HCT116 (cell line): ENCODE data around the gene FUT6. TPM values are rescaled to one million over a fixed set of nuclear protein-coding genes. Genes with fewer than 3 reads are reported as not detected.

Experiments used
- ATAC-seq: fragments of 200-7000 bp; cut with Tn5 transposase; 2 replicates; pipeline ENCODE4 v1.9.1; 2020; ENCODE audit warnings: mild to moderate bottlenecking, moderate library complexity
- BruUV-seq: library from RNA; stranded (reverse); fragments of 400-500 nt; replicated peaks from 2 replicates; lab custom pipeline; 2021; lab: Mats Ljungman, UMichigan
- CTCF ChIA-PET: fragments of 300-600 bp; sonication (Branson Sonifier 250); formaldehyde crosslinking; loops from one replicate; lab custom pipeline; 2021; ENCODE audit warnings: antibody characterized with exemption; lab: Charles Lee
- POLR2A ChIA-PET: fragments of 300-600, 350-600 bp; sonication (Branson Sonifier 250); formaldehyde crosslinking; loops from one replicate; lab custom pipeline; 2021; ENCODE audit warnings: antibody characterized with exemption; lab: Charles Lee
- RAD21 ChIA-PET, 2 experiments: fragments of 300-600 bp; sonication (Branson Sonifier 250); formaldehyde crosslinking; loops; one replicate each; lab custom pipeline; 2023; ENCODE audit warnings: low total read pairs in 2 of 2; ENCODE audit not compliant: uncharacterized antibody in 2 of 2, unreplicated experiment in 2 of 2, low non-redundant PET in 1 of 2; lab: Charles Lee
- DNase-seq: peaks from one replicate; pipeline ENCODE4 v3.0.0-alpha.2; 2010; ENCODE audit warnings: low read depth, low spot score
- H2AFZ ChIP-seq: fragments of 200-600 bp; shearing (Covaris generic), sonication (generic); 2 replicates; pipeline ENCODE4 v1.6.1; 2017; ENCODE audit warnings: low read depth, mixed run types, mixed read lengths, antibody characterized with exemption, low read length; ENCODE audit not compliant: poor library complexity, severe bottlenecking
- H3K27ac ChIP-seq: 2 replicates; pipeline ENCODE4 v1.5.1; 2012; ENCODE audit warnings: low read depth, low read length
- H3K27me3 ChIP-seq: fragments of 200-600 bp; sonication (generic); 2 replicates; pipeline ENCODE4 v1.6.1; 2016; ENCODE audit warnings: mixed run types, low read length, mixed read lengths; ENCODE audit not compliant: insufficient read depth
- H3K36me3 ChIP-seq, 2 experiments: fragments of 200-500 bp in 1 of 2; fragments of 200-600 bp in 1 of 2; sonication (Bioruptor generic) in 1 of 2; sonication (generic) in 1 of 2; 2 replicates each; pipeline versions ENCODE4 v1.5.1 to v1.6.1; 2014 to 2016; ENCODE audit warnings: low read length in 2 of 2, inconsistent platforms in 1 of 2, mixed read lengths in 1 of 2, mixed run types in 1 of 2; ENCODE audit not compliant: insufficient read depth in 2 of 2, control insufficient read depth in 1 of 2
- H3K4me1 ChIP-seq, 2 experiments: fragments of 200-600 bp in 1 of 2; sonication (generic) in 1 of 2; 2 replicates each; pipeline versions ENCODE4 v1.5.1 to v1.6.1; 2012 to 2017; ENCODE audit warnings: low read length in 2 of 2, inconsistent platforms in 1 of 2, mild to moderate bottlenecking in 1 of 2, mixed read lengths in 1 of 2, mixed run types in 1 of 2, moderate library complexity in 1 of 2; ENCODE audit not compliant: insufficient read depth in 2 of 2, control insufficient read depth in 1 of 2
- H3K4me2 ChIP-seq: fragments of 200-600 bp; sonication (generic); 2 replicates; pipeline ENCODE4 v1.6.1; 2017; ENCODE audit warnings: mixed run types, low read length, mixed read lengths
- H3K4me3 ChIP-seq, 2 experiments: fragments of 200-600 bp in 1 of 2; sonication (generic) in 1 of 2; replicated peaks in 1 of 2; 2 replicates each; pipeline ENCODE4 v1.5.1; 2011 to 2016; ENCODE audit warnings: low read length in 2 of 2, control low read depth in 1 of 2, low read depth in 1 of 2, mild to moderate bottlenecking in 1 of 2, mixed read lengths in 1 of 2, mixed run types in 1 of 2
- H3K79me2 ChIP-seq: fragments of 200-600 bp; sonication (generic); 2 replicates; pipeline ENCODE4 v1.6.1; 2017; ENCODE audit warnings: mild to moderate bottlenecking, mixed run types, low read length, moderate library complexity, mixed read lengths; ENCODE audit not compliant: insufficient read depth
- H3K9ac ChIP-seq: fragments of 200-600 bp; sonication (generic); 2 replicates; pipeline ENCODE4 v1.6.1; 2016; ENCODE audit warnings: low read length, mixed read lengths
- H3K9me2 ChIP-seq: fragments of 200-600 bp; sonication (generic), shearing (Covaris generic); 2 replicates; pipeline ENCODE4 v1.6.1; 2017; ENCODE audit warnings: mixed run types, mild to moderate bottlenecking, moderate library complexity; ENCODE audit not compliant: insufficient read depth
- H3K9me3 ChIP-seq, 2 experiments: fragments of 200-500 bp in 1 of 2; fragments of 200-600 bp in 1 of 2; sonication (Bioruptor generic) in 1 of 2; sonication (generic) in 1 of 2; 2 replicates each; pipeline ENCODE4 v1.6.1; 2014 to 2017; ENCODE audit warnings: low read length in 2 of 2, mixed read lengths in 2 of 2, inconsistent platforms in 1 of 2, low read depth in 1 of 2, mild to moderate bottlenecking in 1 of 2, mixed run types in 1 of 2, moderate library complexity in 1 of 2; ENCODE audit not compliant: control insufficient read depth in 1 of 2, insufficient read depth in 1 of 2
- H4K20me1 ChIP-seq: fragments of 200-600 bp; sonication (generic), shearing (Covaris generic); 2 replicates; pipeline ENCODE4 v1.6.1; 2017; ENCODE audit warnings: mixed run types, mild to moderate bottlenecking, moderate library complexity; ENCODE audit not compliant: insufficient read depth
- CTCF ChIP-seq, 3 experiments: fragments of 200-600 bp in 1 of 3; sonication (generic) in 1 of 3; IDR thresholded peaks in 2 of 3; conservative IDR thresholded peaks in 1 of 3; 2 replicates each; pipeline ENCODE4 v1.5.1; 2012 to 2017; ENCODE audit warnings: low read depth in 2 of 3, low read length in 2 of 3, antibody characterized with exemption in 1 of 3, borderline replicate concordance in 1 of 3, control low read depth in 1 of 3, mild to moderate bottlenecking in 1 of 3, mixed read lengths in 1 of 3, mixed run types in 1 of 3, moderate library complexity in 1 of 3; ENCODE audit not compliant: insufficient read depth in 1 of 3
- EGR1 ChIP-seq: IDR thresholded peaks from 2 replicates; pipeline ENCODE4 v1.6.1; 2012; ENCODE audit warnings: low read depth
- EZH2phosphoT487 ChIP-seq: fragments of 200-600 bp; IDR thresholded peaks from 2 replicates; pipeline ENCODE4 v1.6.1; 2018; ENCODE audit warnings: antibody characterized with exemption, borderline replicate concordance
- FOSL1 ChIP-seq: IDR thresholded peaks from 2 replicates; pipeline ENCODE4 v1.6.1; 2012; ENCODE audit warnings: low read depth
- JUND ChIP-seq: IDR thresholded peaks from 2 replicates; pipeline ENCODE4 v1.6.1; 2012
- MAX ChIP-seq: IDR thresholded peaks from 2 replicates; pipeline ENCODE4 v1.6.1; 2012
- RAD21 ChIP-seq: IDR thresholded peaks from 2 replicates; pipeline ENCODE4 v1.6.1; 2012; ENCODE audit warnings: low read depth, mild to moderate bottlenecking
- TCF7L2 ChIP-seq: IDR thresholded peaks from 2 replicates; pipeline ENCODE4 v1.7.0; 2011; ENCODE audit warnings: borderline replicate concordance, inconsistent platforms; ENCODE audit not compliant: insufficient read depth, insufficient read length; ENCODE audit errors: extremely low read depth
- ZBTB33 ChIP-seq: IDR thresholded peaks from 2 replicates; pipeline ENCODE4 v1.6.1; 2011; ENCODE audit warnings: mild to moderate bottlenecking, low read length, moderate library complexity; ENCODE audit not compliant: insufficient replicate concordance; ENCODE audit errors: extremely low read depth
- intact Hi-C: fragments of 100-400 bp; cut with micrococcal nuclease; formaldehyde crosslinking; loops from 2 replicates; pipeline ENCODE4 v1.10.0; 2022
- total RNA-seq: library from RNA; stranded (reverse); gene quantifications from one replicate; pipeline ENCODE4 v1.2.1, GENCODE V29; 2021; ENCODE audit not compliant: unreplicated experiment

Gene FUT6
- total RNA-seq, 1 experiment from 2014 or later: not detected

- intact Hi-C loops: no loop called here
- no TSS peak for BruUV-seq
- POLR2A ChIA-PET: no interaction called here
Observed at GRCh38 chr19:5824751-5825150, 14.8 kb downstream of the FUT6 start.

More at GRCh38 chr19:5824751-5825150, 14.8 kb downstream of the FUT6 start:
- Histone ChIP-seq H3K9me3 (no peaks in the 10 kb centered on the region), H4K20me1 (no peaks in the 10 kb centered on the region), H3K4me1 (peaks cover 15 to 38% of the 10 kb centered on the region in 2 experiments), H3K9me2 (no peaks in the 10 kb centered on the region), H2AFZ (no peak overlapping the region), H3K79me2 (no peaks in the 10 kb centered on the region), H3K27me3 (no peaks in the 10 kb centered on the region), H3K4me3 (no peak overlapping the region), H3K36me3 (no peaks in the 10 kb centered on the region), H3K27ac (no peak overlapping the region), H3K9ac (no peak overlapping the region), H3K4me2 (no peak overlapping the region)
- TF ChIP-seq EZH2phosphoT487 (no peak), TCF7L2 (no peak), FOSL1 (no peak), JUND (no peak), ZBTB33 (no peak), RAD21 (no peak), EGR1 (no peak), CTCF (IDR thresholded peaks at IDR 0.05 in 2 of 3, conservative IDR thresholded peaks at IDR 0.05 in 1 of 3; ENCODE audit: borderline replicate concordance in 1 of 3, insufficient read depth in 1 of 3, low read depth in 2 of 3, low read length in 2 of 3) (no peak), MAX (no peak)
- ChIA-PET RAD21 (no interaction called here), CTCF (interaction anchor here (1.1 to 5.1 kb wide), 2 partner anchors 16 to 21 kb away, joined by 4 to 45 read pairs; partner anchors contain the start of gene NRTN)
- ATAC-seq (no peak), DNase-seq (no peak)
